Effector memory CD4-positive, alpha-beta T cell (primary cell): ENCODE data around the gene MT1H.
A peak's percentile ranks its signal among the peaks of the same experiment; 100 is the strongest.

Experiments
- DNase-seq, 3 donors: peaks; one replicate each; pipeline ENCODE4 v3.0.0-alpha.2; 2020
- H3K27ac ChIP-seq: 2 replicates; pipeline ENCODE4 v1.7.0; 2013; ENCODE audit warnings: mild to moderate bottlenecking, low read length, moderate library complexity; ENCODE audit not compliant: insufficient read depth, poor library complexity, severe bottlenecking
- H3K27me3 ChIP-seq: replicated peaks from 2 replicates; pipeline ENCODE4 v1.7.0; 2013; ENCODE audit warnings: mild to moderate bottlenecking, low read length; ENCODE audit not compliant: insufficient read depth, control insufficient read depth, poor library complexity, severe bottlenecking
- H3K36me3 ChIP-seq: 2 replicates; pipeline ENCODE4 v1.7.0; 2013; ENCODE audit warnings: mild to moderate bottlenecking, low read length, moderate library complexity; ENCODE audit not compliant: control insufficient read depth, insufficient read depth
- H3K4me1 ChIP-seq: 2 replicates; pipeline ENCODE4 v1.7.0; 2013; ENCODE audit warnings: low read length, mild to moderate bottlenecking; ENCODE audit not compliant: control insufficient read depth, insufficient read depth, poor library complexity, severe bottlenecking
- H3K4me3 ChIP-seq: 2 replicates; pipeline ENCODE4 v1.7.0; 2013; ENCODE audit warnings: low read length, low read depth, mild to moderate bottlenecking; ENCODE audit not compliant: insufficient read depth, poor library complexity, severe bottlenecking
- H3K9me3 ChIP-seq: 2 replicates; pipeline ENCODE4 v1.7.0; 2013; ENCODE audit warnings: mild to moderate bottlenecking, low read length, moderate library complexity; ENCODE audit not compliant: control insufficient read depth

MT1H gene

DNA sequence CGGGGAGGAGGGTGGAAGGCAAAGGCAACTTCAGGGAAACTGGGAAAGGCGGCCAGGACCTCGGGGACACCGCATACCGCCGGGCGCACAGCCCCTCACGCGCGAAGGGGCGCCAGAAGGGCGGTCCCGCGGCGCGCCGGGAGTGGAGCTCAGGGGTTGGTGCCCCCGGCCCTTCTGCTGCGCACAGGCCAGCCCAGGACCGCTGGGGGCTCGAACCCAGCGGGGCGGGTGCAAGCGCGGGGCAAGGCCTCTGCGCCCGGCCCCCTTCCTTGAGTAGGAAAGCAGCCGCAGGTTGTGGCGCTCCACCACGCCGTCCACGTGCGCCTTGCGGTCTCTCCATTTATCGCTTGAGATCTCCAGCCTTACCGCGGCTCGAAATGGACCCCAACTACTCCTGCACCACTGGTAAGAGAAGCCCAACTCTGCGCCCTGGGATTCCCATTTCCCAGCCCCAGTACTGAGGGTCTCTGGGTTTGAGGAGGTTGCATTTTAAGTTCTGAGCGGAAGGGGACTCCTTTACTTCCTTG lies 34.1 kb upstream of the MT1H start:
- no peaks in the 10 kb centered on the region for H3K9me3 ChIP-seq
- DNase-seq = no peak
- no peak overlapping the region for H3K4me3 ChIP-seq
- no peaks in the 10 kb centered on the region for H3K36me3 ChIP-seq
- no peak overlapping the region for H3K27ac ChIP-seq
- peaks cover 28% of the 10 kb centered on the region for H3K4me1 ChIP-seq
- H3K27me3 ChIP-seq = peaks cover 73% of the 10 kb centered on the region

DNA sequence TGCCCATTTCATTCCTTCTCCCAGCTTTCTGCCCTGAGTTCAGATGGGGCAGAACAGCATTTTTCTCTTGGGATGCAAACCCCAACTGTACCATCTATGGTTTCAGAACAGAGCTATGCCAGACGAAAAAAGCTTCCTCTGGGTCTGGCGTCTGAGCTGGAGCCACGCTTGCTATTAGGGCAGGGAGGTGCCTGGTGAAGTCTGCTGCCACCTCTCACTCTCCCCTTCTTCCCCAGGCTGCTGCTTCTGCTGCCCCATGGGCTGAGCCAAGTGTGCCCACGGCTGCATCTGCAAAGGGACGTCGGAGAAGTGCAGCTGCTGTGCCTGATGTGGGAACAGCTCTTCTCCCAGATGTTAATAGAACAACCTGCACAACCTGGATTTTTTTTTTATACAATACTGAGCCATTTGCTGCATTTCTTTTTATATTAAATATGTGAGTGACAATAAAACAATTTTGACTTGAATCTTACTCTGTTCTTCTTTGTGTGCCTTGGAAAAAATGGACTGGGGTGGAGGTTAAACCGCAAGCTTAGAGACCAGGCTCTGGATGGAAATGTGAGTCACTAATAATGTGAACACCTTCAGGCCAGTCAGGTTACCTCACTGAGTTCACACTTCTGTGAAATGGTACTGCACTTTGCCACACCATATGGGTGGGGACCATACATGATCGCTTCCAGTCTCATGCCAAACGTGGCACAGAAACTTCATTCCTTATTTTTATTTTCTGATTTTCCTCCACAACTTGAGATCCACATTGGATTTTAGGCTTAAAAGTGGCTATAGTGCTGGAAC lies 32.8 kb upstream of the MT1H start:
- no peaks in the 10 kb centered on the region for H3K36me3 ChIP-seq
- H3K27ac ChIP-seq = no peak overlapping the region
- H3K4me1 ChIP-seq = peaks cover 27% of the 10 kb centered on the region
- peaks cover 62% of the 10 kb centered on the region for H3K27me3 ChIP-seq
- H3K4me3 ChIP-seq = no peak overlapping the region
- no peaks in the 10 kb centered on the region for H3K9me3 ChIP-seq
- DNase-seq = no peak

DNA sequence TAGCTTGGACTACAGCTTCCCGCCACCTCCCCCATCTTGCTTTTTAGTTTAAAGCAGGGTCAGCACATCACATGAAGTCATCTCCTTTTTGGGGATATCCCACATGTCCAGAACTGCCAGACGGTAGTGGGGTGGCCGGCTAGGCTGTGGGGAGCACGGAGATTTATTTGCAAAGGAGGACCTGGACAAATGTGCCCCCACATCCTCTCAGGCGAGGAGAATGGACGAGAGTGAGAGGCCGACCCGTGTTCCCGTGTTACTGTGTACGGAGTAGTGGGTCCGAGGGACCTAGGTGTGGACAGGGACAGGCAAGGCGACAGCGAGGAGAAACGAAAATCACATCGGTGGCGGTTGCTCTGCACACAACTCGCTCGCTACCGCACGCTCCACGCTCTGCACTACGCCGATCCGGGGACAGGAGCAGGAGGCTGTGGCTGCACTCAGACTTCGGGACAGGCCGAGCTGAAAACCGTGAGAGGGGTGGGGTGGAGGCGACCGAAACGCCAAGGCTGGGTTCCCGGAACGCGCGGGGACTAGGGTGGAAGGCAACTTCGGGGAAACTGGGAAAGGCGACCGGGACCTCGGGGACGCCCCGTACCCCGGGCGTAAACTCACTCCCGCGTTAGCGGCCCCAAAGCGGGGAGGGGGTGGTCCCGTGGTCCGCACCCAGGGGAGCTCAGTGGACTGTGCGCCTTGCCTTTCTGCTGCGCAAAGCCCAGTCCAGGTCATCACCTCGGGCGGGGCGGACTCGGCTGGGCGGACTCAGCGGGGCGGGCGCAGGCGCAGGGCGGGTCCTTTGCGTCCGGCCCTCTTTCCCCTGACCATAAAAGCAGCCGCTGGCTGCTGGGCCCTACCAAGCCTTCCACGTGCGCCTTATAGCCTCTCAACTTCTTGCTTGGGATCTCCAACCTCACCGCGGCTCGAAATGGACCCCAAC lies 31.5 kb upstream of the MT1H start, which contains the start of gene MT1A:
TSS of gene MT1A (plus strand) at position 853 of the 937 bp plus-strand sequence. CDS start at position 926, 73 bp downstream.
- Histone ChIP-seq H3K4me1 (peaks cover 23% of the 10 kb centered on the region), H3K36me3 (no peaks in the 10 kb centered on the region), H3K27ac (no peak within 1 kb of the TSS), H3K9me3 (no peaks in the 10 kb centered on the region), H3K4me3 (peak within 1 kb of the TSS; percentile 13), H3K27me3 (peaks cover 49% of the 10 kb centered on the region)
- no peak for DNase-seq

DNA sequence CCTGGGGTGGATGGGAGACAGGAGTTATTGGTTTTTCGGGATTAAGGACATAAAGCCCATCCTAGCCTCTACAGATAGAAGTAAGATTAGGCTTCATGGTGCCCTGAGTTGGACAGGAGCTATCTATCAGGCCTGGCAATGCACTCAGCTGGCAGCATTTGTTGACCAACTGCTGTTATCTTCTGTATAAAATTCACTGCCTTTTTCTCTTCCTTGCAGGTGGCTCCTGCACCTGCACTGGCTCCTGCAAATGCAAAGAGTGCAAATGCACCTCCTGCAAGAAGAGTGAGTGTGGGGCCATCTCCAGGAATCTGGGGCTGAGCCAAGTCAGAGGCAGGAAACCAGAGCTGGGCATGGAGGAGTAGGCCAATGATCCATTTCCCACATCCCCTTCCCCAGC lies 30.6 kb upstream of the MT1H start:
- no peak for DNase-seq
- Histone ChIP-seq H3K27me3 (peaks cover 42% of the 10 kb centered on the region), H3K4me3 (no peak overlapping the region), H3K9me3 (no peaks in the 10 kb centered on the region), H3K36me3 (no peaks in the 10 kb centered on the region), H3K4me1 (peaks cover 33% of the 10 kb centered on the region), H3K27ac (no peak overlapping the region)

DNA sequence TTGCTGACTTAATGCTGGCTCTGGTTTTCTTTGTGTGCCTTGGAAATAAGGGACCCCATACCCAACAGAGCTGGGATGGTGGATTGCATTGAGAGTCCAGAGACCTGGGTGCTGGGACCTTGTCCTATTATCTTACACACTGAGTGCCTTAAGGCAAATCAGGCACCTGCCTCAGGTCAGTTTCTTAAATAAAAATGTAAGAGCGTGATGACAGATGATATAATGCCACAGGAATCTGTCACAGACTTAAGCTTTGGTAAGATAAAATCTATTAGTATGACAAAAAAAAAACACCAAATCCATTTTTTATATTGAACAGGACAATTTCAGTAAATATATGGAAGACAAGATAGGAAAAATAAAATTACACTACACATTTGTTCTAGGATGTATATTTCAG lies 29.5 kb upstream of the MT1H start:
- DNase-seq = no peak
- peaks cover 32% of the 10 kb centered on the region for H3K27me3 ChIP-seq
- H3K27ac ChIP-seq = no peak overlapping the region
- H3K36me3 ChIP-seq = no peaks in the 10 kb centered on the region
- no peaks in the 10 kb centered on the region for H3K9me3 ChIP-seq
- peaks cover 30% of the 10 kb centered on the region for H3K4me1 ChIP-seq
- no peak overlapping the region for H3K4me3 ChIP-seq

DNA sequence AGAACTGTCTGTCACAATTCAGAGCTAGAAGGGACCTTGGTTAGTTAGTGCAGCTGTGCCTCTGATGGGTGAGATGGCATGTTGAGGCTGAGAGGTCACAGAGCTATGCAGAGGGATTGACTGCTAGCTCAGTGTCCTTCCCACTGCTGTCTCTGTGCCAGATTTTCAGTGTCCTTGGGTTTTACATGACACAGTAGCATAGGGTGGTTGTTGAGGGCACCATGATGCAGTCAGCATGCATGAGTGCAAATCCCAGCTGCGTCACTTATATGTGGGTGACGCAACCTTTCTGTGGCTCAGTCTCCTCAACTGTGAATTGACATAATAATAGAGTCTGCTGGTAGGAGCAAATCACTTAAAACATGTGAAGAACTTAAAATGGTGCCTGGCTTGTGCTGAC lies 28.4 kb upstream of the MT1H start:
- no peak overlapping the region for H3K27ac ChIP-seq

DNA sequence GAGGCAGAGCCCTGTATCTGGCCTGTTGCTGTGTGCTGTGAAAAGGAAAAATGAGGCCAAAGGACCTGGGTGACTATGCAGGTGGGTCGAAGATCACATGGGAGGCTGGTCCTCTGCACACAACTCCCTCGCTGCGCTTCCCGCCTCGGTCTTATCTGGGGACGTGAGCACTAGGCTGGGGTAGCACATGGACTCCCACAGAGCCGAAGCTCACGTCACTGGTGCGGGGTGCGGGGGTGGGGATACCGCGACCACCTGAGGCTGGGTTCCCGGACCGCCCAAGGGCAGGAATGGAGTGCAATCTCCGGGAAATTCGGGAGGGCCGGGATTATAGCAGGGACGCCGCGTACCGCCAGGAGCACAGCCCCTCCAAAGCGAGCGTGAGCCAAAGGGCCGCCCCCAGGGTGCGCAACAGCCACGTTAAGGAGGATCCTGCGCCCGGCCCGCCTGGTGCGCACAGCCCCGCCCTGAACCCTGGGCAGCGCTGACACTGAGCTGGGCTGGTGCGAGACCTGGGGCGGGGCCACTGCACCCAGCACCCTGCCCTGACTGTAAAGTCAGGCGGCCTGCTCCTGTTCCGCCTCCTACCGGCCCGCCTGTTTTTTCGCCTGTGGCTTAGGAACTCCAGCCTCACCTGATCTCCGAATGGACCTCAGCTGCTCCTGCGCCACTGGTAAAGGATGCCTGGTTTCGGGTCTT lies 26.4 kb upstream of the MT1H start:
- H3K36me3 ChIP-seq = no peaks in the 10 kb centered on the region
- peak; percentile 51 to 59 (median 57) for DNase-seq
- no peaks in the 10 kb centered on the region for H3K9me3 ChIP-seq
- H3K4me1 ChIP-seq = peaks cover 18% of the 10 kb centered on the region
- peaks cover 9% of the 10 kb centered on the region for H3K27me3 ChIP-seq
- no peak overlapping the region for H3K27ac ChIP-seq
- H3K4me3 ChIP-seq = peak overlapping the region; percentile 47

More for the DNA sequence above, 28.4 kb upstream of the MT1H start:
- no peak for DNase-seq
- H3K27me3 ChIP-seq = peaks cover 21% of the 10 kb centered on the region
- H3K4me1 ChIP-seq = peaks cover 24% of the 10 kb centered on the region
- no peaks in the 10 kb centered on the region for H3K9me3 ChIP-seq
- H3K36me3 ChIP-seq = no peaks in the 10 kb centered on the region
- no peak overlapping the region for H3K4me3 ChIP-seq

DNA sequence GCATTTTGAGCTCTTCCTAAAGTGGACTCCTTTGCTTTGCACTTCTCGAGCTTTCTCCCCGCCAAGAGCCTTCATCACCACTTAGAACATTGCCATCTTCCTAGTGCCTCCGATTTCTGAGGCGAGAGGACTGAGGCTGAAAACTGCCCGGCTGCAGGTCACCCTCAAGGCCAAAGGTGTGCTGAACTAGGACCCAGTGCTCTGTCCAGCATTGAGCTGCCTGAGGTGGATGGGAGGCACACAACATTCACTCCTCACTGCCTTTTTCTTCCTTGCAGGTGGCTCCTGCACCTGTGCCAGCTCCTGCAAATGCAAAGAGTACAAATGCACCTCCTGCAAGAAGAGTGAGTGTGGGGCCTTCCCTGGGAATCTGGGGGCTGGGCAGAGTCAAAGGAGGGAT lies 25.8 kb upstream of the MT1H start:
- H3K27me3 ChIP-seq = peaks cover 3% of the 10 kb centered on the region
- H3K4me1 ChIP-seq = peaks cover 17% of the 10 kb centered on the region
- no peaks in the 10 kb centered on the region for H3K36me3 ChIP-seq
- DNase-seq = no peak
- no peak overlapping the region for H3K27ac ChIP-seq
- peak overlapping the region; percentile 47 for H3K4me3 ChIP-seq
- H3K9me3 ChIP-seq = no peaks in the 10 kb centered on the region

DNA sequence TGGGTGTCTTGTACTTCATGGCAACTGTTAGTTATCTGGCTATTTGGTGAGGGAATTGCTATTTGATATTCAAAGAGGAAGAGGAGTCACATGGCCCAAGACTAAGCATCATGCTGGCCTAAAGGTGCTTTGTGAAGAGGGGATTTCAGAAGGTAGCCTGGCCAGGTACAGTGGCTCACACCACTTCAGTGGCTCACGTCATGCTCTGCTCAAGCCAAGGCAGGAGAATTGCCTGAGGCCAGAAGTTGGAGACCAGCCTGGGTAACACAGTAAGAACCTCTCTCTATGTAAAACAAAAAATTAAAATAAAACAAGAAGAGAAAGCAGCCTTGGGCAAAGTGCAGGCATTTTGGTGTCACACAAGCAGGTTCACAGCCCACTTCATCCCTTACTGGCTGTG lies 24.3 kb upstream of the MT1H start:
- H3K9me3 ChIP-seq = no peaks in the 10 kb centered on the region
- no peak overlapping the region for H3K4me3 ChIP-seq
- DNase-seq = no peak
- H3K36me3 ChIP-seq = no peaks in the 10 kb centered on the region
- peaks cover 4% of the 10 kb centered on the region for H3K27me3 ChIP-seq
- no peak overlapping the region for H3K27ac ChIP-seq
- H3K4me1 ChIP-seq = peaks cover 17% of the 10 kb centered on the region
